SU-DHL-6 (cell line): Measurements from ENCODE around the gene TECTA.

ENCODE experiments used
- EZH2phosphoT487 ChIP-seq: fragments of 200-600 bp; sonication (generic), shearing (Covaris generic); conservative IDR thresholded peaks from 2 replicates; pipeline ENCODE4 v1.6.1; 2018; ENCODE audit warnings: mild to moderate bottlenecking, antibody characterized with exemption, low read length, moderate library complexity, mixed read lengths
- TF ChIP-seq, protein P1 (sequence below): fragments of 200-600 bp; sonication (generic); IDR thresholded peaks from one replicate; pipeline ENCODE4 v1.5.1; 2017; ENCODE audit warnings: antibody characterized with exemption, mild to moderate bottlenecking, low read length, moderate library complexity; ENCODE audit not compliant: insufficient read depth, poor library complexity, severe bottlenecking

DNA sequence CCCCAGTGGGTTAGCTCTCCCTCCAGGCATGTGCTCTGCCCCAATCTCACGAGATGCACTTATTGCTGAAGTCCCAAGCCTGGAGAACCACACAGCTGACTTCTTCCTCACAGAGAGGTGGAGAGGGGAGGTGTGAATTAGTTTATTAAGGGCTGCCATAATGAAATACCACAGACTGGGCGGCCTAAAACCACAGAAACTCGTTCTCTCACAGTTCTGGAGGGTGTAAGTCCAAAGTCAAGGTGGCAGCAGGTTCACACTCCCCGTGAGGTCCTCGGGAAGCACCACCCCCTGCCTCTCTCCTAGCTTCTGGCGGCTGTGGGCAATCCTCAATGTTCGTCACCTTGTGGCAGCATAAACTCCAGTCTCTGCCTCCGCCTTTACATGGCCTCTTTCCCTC is 39.3 kb downstream of the TECTA start:
- TF ChIP-seq, protein P1, sequence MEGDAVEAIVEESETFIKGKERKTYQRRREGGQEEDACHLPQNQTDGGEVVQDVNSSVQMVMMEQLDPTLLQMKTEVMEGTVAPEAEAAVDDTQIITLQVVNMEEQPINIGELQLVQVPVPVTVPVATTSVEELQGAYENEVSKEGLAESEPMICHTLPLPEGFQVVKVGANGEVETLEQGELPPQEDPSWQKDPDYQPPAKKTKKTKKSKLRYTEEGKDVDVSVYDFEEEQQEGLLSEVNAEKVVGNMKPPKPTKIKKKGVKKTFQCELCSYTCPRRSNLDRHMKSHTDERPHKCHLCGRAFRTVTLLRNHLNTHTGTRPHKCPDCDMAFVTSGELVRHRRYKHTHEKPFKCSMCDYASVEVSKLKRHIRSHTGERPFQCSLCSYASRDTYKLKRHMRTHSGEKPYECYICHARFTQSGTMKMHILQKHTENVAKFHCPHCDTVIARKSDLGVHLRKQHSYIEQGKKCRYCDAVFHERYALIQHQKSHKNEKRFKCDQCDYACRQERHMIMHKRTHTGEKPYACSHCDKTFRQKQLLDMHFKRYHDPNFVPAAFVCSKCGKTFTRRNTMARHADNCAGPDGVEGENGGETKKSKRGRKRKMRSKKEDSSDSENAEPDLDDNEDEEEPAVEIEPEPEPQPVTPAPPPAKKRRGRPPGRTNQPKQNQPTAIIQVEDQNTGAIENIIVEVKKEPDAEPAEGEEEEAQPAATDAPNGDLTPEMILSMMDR, result no peak
- no peak for TF ChIP-seq EZH2phosphoT487
